GF-D8 (cell line): ENCODE measurements around the gene GJB5.
"Not testable (repeated sequence)": the region's sequence is repeated elsewhere in the genome, so short reads cannot be mapped to it uniquely, and the experiment has no call there.

Experiments
- DNase-seq: peaks from one replicate; lab custom pipeline; 2025; lab: John Stamatoyannopoulos, UW

Gene GJB5

GRCh38 chr1:34745666-34746065, 9.2 kb upstream of the GJB5 start:
- DNase-seq, result no peak

GRCh38 chr1:34746101-34746500, 8.7 kb upstream of the GJB5 start:
- DNase-seq, result no peak

GRCh38 chr1:34746785-34747637, 7.8 kb upstream of the GJB5 start:
- DNase-seq, result no peak

GRCh38 chr1:34747638-34747941, 7.3 kb upstream of the GJB5 start:
- DNase-seq, result no peak

- DNase-seq, result no peak
Observed at GRCh38 chr1:34749992-34750391, 4.9 kb upstream of the GJB5 start.

- no peak for DNase-seq
Observed at GRCh38 chr1:34750610-34751009, 4.2 kb upstream of the GJB5 start.

- DNase-seq, result no peak
Observed at GRCh38 chr1:34753163-34753562, 1.7 kb upstream of the GJB5 start.

- DNase-seq, result no peak
Observed at GRCh38 chr1:34755961-34756360, 1.1 kb downstream of the GJB5 start.

- DNase-seq, result no peak
Observed at GRCh38 chr1:34757386-34757785, 2.5 kb downstream of the GJB5 start.

GRCh38 chr1:34758751-34759150, 3.9 kb downstream of the GJB5 start:
- DNase-seq, result no peak

GRCh38 chr1:34759503-34760357, 4.9 kb downstream of the GJB5 start, which contains the start of gene GJB4:
Gene GJB4 (plus strand): TSS chr1:34759740. CDS start chr1:34761255, 1,515 bp downstream.
- DNase-seq, result no peak

- no peak for DNase-seq
Observed at GRCh38 chr1:34761176-34761761, 6.4 kb downstream of the GJB5 start.

GRCh38 chr1:34761776-34762307, 7.0 kb downstream of the GJB5 start:
- no peak for DNase-seq

GRCh38 chr1:34762474-34763141, 7.8 kb downstream of the GJB5 start:
- DNase-seq, result no peak

GRCh38 chr1:34763142-34763781, 8.4 kb downstream of the GJB5 start:
- no peak for DNase-seq

GRCh38 chr1:34768856-34769255, 14.0 kb downstream of the GJB5 start:
- no peak for DNase-seq

GRCh38 chr1:34770891-34771504, 16.2 kb downstream of the GJB5 start:
- DNase-seq, result no peak

- DNase-seq, result no peak
Observed at GRCh38 chr1:34771573-34772371, 16.9 kb downstream of the GJB5 start.

- not testable (repeated sequence) for DNase-seq
Observed at GRCh38 chr1:34773114-34773513, 18.3 kb downstream of the GJB5 start.

- DNase-seq, result no peak
Observed at GRCh38 chr1:34774957-34775356, 20.1 kb downstream of the GJB5 start.
